Inflammatory macrophage (primary cell): ENCODE results near the gene TM7SF2.
"Not testable (repeated sequence)": the region's sequence is repeated elsewhere in the genome, so short reads cannot be mapped to it uniquely, and the experiment has no call there.

ENCODE experiments used
- DNase-seq, 2 donors: peaks; one replicate each; pipeline ENCODE4 v3.0.0-alpha.2; 2020 to 2022

Gene TM7SF2

GRCh38 chr11:65115361-65116082 lies 3.9 kb downstream of the TM7SF2 start:
- DNase-seq: no peak

- peak; percentile 43 to 69 for DNase-seq
Observed at GRCh38 chr11:65116370-65117205, 4.9 kb downstream of the TM7SF2 start.

- peak; percentile 100 for DNase-seq
Observed at GRCh38 chr11:65117206-65118096, 5.8 kb downstream of the TM7SF2 start, which contains the start of gene ZNHIT2. Gene ZNHIT2 (minus strand): TSS chr11:65117701. CDS start chr11:65117653, 48 bp downstream.

GRCh38 chr11:65118097-65118837 lies 6.6 kb downstream of the TM7SF2 start:
- no peak for DNase-seq

- DNase-seq: not testable (repeated sequence)
Observed at GRCh38 chr11:65118891-65119669, 7.4 kb downstream of the TM7SF2 start.

- no peak for DNase-seq
Observed at GRCh38 chr11:65119670-65119995, 8.0 kb downstream of the TM7SF2 start.

- DNase-seq: no peak
Observed at GRCh38 chr11:65120831-65121230, 9.2 kb downstream of the TM7SF2 start.

- peak in 1 of 2 donors; percentile 39 for DNase-seq
Observed at GRCh38 chr11:65121447-65121864, 9.8 kb downstream of the TM7SF2 start.

GRCh38 chr11:65121865-65122696 lies 10.4 kb downstream of the TM7SF2 start, which contains the start of the genes FAU and MRPL49:
Gene FAU (minus strand): TSS chr11:65122134. CDS start chr11:65121813, 321 bp downstream.
Gene MRPL49 (plus strand): TSS chr11:65122321. CDS start chr11:65122347, 26 bp downstream.
- DNase-seq: peak; percentile 99

GRCh38 chr11:65124480-65125196 lies 13.0 kb downstream of the TM7SF2 start:
- DNase-seq: no peak

GRCh38 chr11:65125197-65126056 lies 13.8 kb downstream of the TM7SF2 start:
- DNase-seq: no peak

- no peak for DNase-seq
Observed at GRCh38 chr11:65126624-65127274, 15.1 kb downstream of the TM7SF2 start.

GRCh38 chr11:65127473-65128181 lies 16.0 kb downstream of the TM7SF2 start:
- DNase-seq: no peak

- no peak for DNase-seq
Observed at GRCh38 chr11:65128182-65129145, 16.8 kb downstream of the TM7SF2 start.

GRCh38 chr11:65129649-65130441 lies 18.2 kb downstream of the TM7SF2 start:
- no peak for DNase-seq
